Endothelial cell of umbilical vein (primary cell): ENCODE measurements around the gene TKT. TPM values are rescaled to one million over a fixed set of nuclear protein-coding genes. Genes with fewer than 3 reads are reported as not detected.

ENCODE experiments used
- BruUV-seq: library from RNA; stranded (reverse); fragments of 400-500 nt; replicated peaks from 2 replicates; lab custom pipeline; 2021; lab: Mats Ljungman, UMichigan
- CTCF ChIA-PET: fragments of 300-600, 350-600 bp; sonication (Branson Sonifier 250); formaldehyde crosslinking; loops from one replicate; lab custom pipeline; 2021; ENCODE audit warnings: antibody characterized with exemption, inconsistent platforms; lab: Charles Lee
- POLR2A ChIA-PET: fragments of 300-600, 350-600 bp; sonication (Branson Sonifier 250); formaldehyde crosslinking; loops from one replicate; lab custom pipeline; 2021; ENCODE audit warnings: antibody characterized with exemption, inconsistent platforms; lab: Charles Lee
- DNase-seq: peaks from one replicate; pipeline ENCODE4 v3.0.0-alpha.2; 2011; ENCODE audit warnings: low read depth, low spot score
- FAIRE-seq: peaks from 2 replicates; lab custom pipeline; 2011; peaks lifted over from hg19 to GRCh38; lab: Jason Lieb, UNC
- H2AFZ ChIP-seq: 2 replicates; pipeline ENCODE4 v1.6.0; 2012; ENCODE audit warnings: low read depth, low read length, control low read depth, inconsistent platforms
- H3K27ac ChIP-seq: 2 replicates; pipeline ENCODE4 v1.5.1; 2011; ENCODE audit warnings: low read depth, mild to moderate bottlenecking, control low read depth, low read length, moderate library complexity; ENCODE audit not compliant: insufficient read depth
- H3K27me3 ChIP-seq, 2 experiments: 2 replicates each; pipeline versions ENCODE4 v1.6.0 to v1.6.1; 2011; ENCODE audit warnings: low read length in 2 of 2, mixed read lengths in 1 of 2; ENCODE audit not compliant: control insufficient read depth in 2 of 2, insufficient read depth in 2 of 2
- H3K36me3 ChIP-seq, 2 experiments: 2 replicates in 1 of 2; 3 replicates in 1 of 2; pipeline ENCODE4 v1.5.1; 2011; ENCODE audit warnings: low read length in 2 of 2, mild to moderate bottlenecking in 1 of 2, moderate library complexity in 1 of 2; ENCODE audit not compliant: control insufficient read depth in 2 of 2, insufficient read depth in 2 of 2; ENCODE audit errors: extremely low read depth in 1 of 2
- H3K4me1 ChIP-seq: 3 replicates; pipeline ENCODE4 v1.5.1; 2011; ENCODE audit warnings: mild to moderate bottlenecking, low read length; ENCODE audit not compliant: control insufficient read depth, insufficient read depth; ENCODE audit errors: extremely low read depth
- H3K4me2 ChIP-seq: 2 replicates; pipeline ENCODE4 v1.6.1; 2011; ENCODE audit warnings: low read length, control low read depth, mixed read lengths; ENCODE audit not compliant: insufficient read depth
- H3K4me3 ChIP-seq, 3 experiments: fragments of 200-600 bp in 1 of 3; sonication (generic), shearing (Covaris generic) in 1 of 3; replicated peaks in 1 of 3; 2 replicates each; pipeline ENCODE4 v1.5.1; 2011 to 2016; ENCODE audit warnings: control low read depth in 3 of 3, low read length in 3 of 3, mild to moderate bottlenecking in 2 of 3, inconsistent platforms in 1 of 3, low read depth in 1 of 3, moderate library complexity in 1 of 3; ENCODE audit not compliant: insufficient read depth in 1 of 3
- H3K79me2 ChIP-seq: 2 replicates; pipeline ENCODE4 v1.6.0; 2012; ENCODE audit warnings: low read length, inconsistent platforms; ENCODE audit not compliant: control insufficient read depth, insufficient read depth
- H3K9ac ChIP-seq: replicated peaks from 2 replicates; pipeline ENCODE3; 2011; ENCODE audit warnings: low read length, control low read depth; ENCODE audit not compliant: insufficient read depth; ENCODE audit errors: extremely low read depth
- H3K9me1 ChIP-seq: replicated peaks from 3 replicates; pipeline ENCODE4 v1.6.0; 2011; ENCODE audit warnings: mild to moderate bottlenecking, low read length; ENCODE audit not compliant: control insufficient read depth, insufficient read depth; ENCODE audit errors: extremely low read depth
- H3K9me3 ChIP-seq: replicated peaks from 2 replicates; pipeline ENCODE4 v1.5.1; 2012; ENCODE audit warnings: low read length, inconsistent platforms; ENCODE audit not compliant: control insufficient read depth, insufficient read depth
- H4K20me1 ChIP-seq: replicated peaks from 2 replicates; pipeline ENCODE3; 2011; ENCODE audit warnings: mild to moderate bottlenecking, low read length; ENCODE audit not compliant: control insufficient read depth, insufficient read depth; ENCODE audit errors: extremely low read depth
- CTCF ChIP-seq, 2 donors: IDR thresholded peaks; 1 replicate in 1 of 2; 2 replicates in 1 of 2; pipeline ENCODE4 v1.5.1; 2011; ENCODE audit warnings: low read length in 2 of 2, mild to moderate bottlenecking in 2 of 2, moderate library complexity in 2 of 2, control low read depth in 1 of 2, inconsistent platforms in 1 of 2, low read depth in 1 of 2; ENCODE audit not compliant: insufficient read depth in 1 of 2; ENCODE audit errors: extremely low read depth in 1 of 2
- EZH2 ChIP-seq: IDR thresholded peaks from 2 replicates; pipeline ENCODE4 v1.6.1; 2012; ENCODE audit warnings: borderline replicate concordance, low read depth, mild to moderate bottlenecking, moderate library complexity, low read length, inconsistent platforms; ENCODE audit not compliant: severe bottlenecking
- FOS ChIP-seq: IDR thresholded peaks from 2 replicates; pipeline ENCODE4 v1.6.1; 2011; ENCODE audit warnings: mild to moderate bottlenecking, low read length, moderate library complexity, borderline replicate concordance; ENCODE audit not compliant: insufficient read depth
- GATA2 ChIP-seq: IDR thresholded peaks from 2 replicates; pipeline ENCODE4 v1.7.0; 2011; ENCODE audit warnings: low read depth, mild to moderate bottlenecking, moderate library complexity, mixed read lengths, low read length; ENCODE audit not compliant: insufficient read length, insufficient read depth
- JUN ChIP-seq: IDR thresholded peaks from 2 replicates; pipeline ENCODE4 v1.6.1; 2011; ENCODE audit warnings: borderline replicate concordance, low read depth; ENCODE audit not compliant: insufficient read length, insufficient read depth
- MAX ChIP-seq: IDR thresholded peaks from 2 replicates; pipeline ENCODE4 v1.6.1; 2011; ENCODE audit not compliant: insufficient read depth, insufficient read length
- POLR2A ChIP-seq: IDR thresholded peaks from 2 replicates; pipeline ENCODE4 v1.6.1; 2012; ENCODE audit warnings: low read depth, mild to moderate bottlenecking, control low read depth, low read length
- POLR2AphosphoS5 ChIP-seq: IDR thresholded peaks from 2 replicates; pipeline ENCODE4 v1.6.1; 2012; ENCODE audit warnings: low read depth, mild to moderate bottlenecking, control low read depth, low read length, moderate library complexity; ENCODE audit not compliant: insufficient read depth
- dilution Hi-C: fragments of 300-500 bp; cut with MboI; formaldehyde crosslinking; loops from one replicate; pipeline ENCODE4 v1.15.0; 2019; ENCODE audit warnings: low sequenced_read_pairs; ENCODE audit not compliant: extremely low pct_ligation_motif_present
- intact Hi-C: fragments of 100-400 bp; cut with micrococcal nuclease; formaldehyde crosslinking; loops from one replicate; pipeline ENCODE4 v1.10.0; 2022
- polyA plus RNA-seq, 4 experiments: library from polyadenylated mRNA; depleted of rRNA in 3 of 4; stranded (reverse) in 3 of 4; unstranded in 1 of 4; fragments of >200 nt; gene quantifications; 2 replicates each; pipeline versions ENCODE4 v1.2.1 to v1.2.3, GENCODE V29; 2011 to 2012; ENCODE audit warnings: missing spikeins in 1 of 4
- total RNA-seq: library from RNA; stranded (reverse); gene quantifications from 2 replicates; pipeline ENCODE4 v1.2.3, GENCODE V29; 2021

TKT gene
- total and polyA plus RNA-seq, 2 donors (not counting 3 experiments of a cell fraction or from before 2014, with no cell fraction given): 287 to 586 TPM

- ChIA-PET CTCF (interaction anchor here (0.7 to 1.0 kb wide), 3 partner anchors 14 to 50 kb away, joined by 3 read pairs; no protein-coding TSS in a partner anchor), POLR2A (no interaction called here)
- FAIRE-seq (no peak), DNase-seq (no peak)
- intact Hi-C loops: no loop called here
- H3K9ac ChIP-seq: no peak overlapping the region
- no peak for TF ChIP-seq POLR2A
- no peak for TF ChIP-seq POLR2AphosphoS5
- no peak for TF ChIP-seq JUN
- no peak for TF ChIP-seq EZH2
- no peak for TF ChIP-seq GATA2
- no peak for TF ChIP-seq MAX
- no peak for TF ChIP-seq CTCF (IDR thresholded peaks at IDR 0.05; ENCODE audit: extremely low read depth in 1 of 2, insufficient read depth in 1 of 2, low read depth in 1 of 2, low read length in 2 of 2)
- TF ChIP-seq FOS: no peak
- dilution Hi-C loops: no loop called here
- no peaks in the 10 kb centered on the region for H3K9me3 ChIP-seq
- H3K36me3 ChIP-seq: peaks cover 7 to 17% of the 10 kb centered on the region in 2 experiments
- H3K27ac ChIP-seq: no peak overlapping the region
- H3K79me2 ChIP-seq: no peaks in the 10 kb centered on the region
- no peak overlapping the region for H3K4me2 ChIP-seq
- no TSS peak for BruUV-seq
- no peaks in the 10 kb centered on the region for H3K4me1 ChIP-seq
- H4K20me1 ChIP-seq: no peaks in the 10 kb centered on the region
- no peaks in the 10 kb centered on the region for H3K27me3 ChIP-seq
- H3K9me1 ChIP-seq: no peaks in the 10 kb centered on the region
- no peak overlapping the region for H2AFZ ChIP-seq
- H3K4me3 ChIP-seq: no peak overlapping the region
Measured at GRCh38 chr3:53181528-53181927, 74.3 kb downstream of the TKT start.
